Smooth muscle cell of bladder (primary cell): ENCODE data around the gene PHLDB1. TPM values are rescaled to one million over a fixed set of nuclear protein-coding genes. Genes with fewer than 3 reads are reported as not detected.

Source experiments
- total RNA-seq: library from RNA; depleted of rRNA; stranded (reverse); fragments of >200 nt; gene quantifications from 2 replicates; pipeline ENCODE4 v1.2.3, GENCODE V29; 2014

Gene PHLDB1
- total RNA-seq = 48.4 and 108 TPM in 2 replicates

GRCh38 chr11:118607401-118608359, at the start of gene PHLDB1:
PHLDB1 (plus strand) TSS chr11:118607615; CDS start chr11:118613837, 6,222 bp downstream.

GRCh38 chr11:118572061-118572980, 35.1 kb upstream of the PHLDB1 start, which contains the start of gene ARCN1:
ARCN1 (plus strand) TSS chr11:118572409; CDS start chr11:118572548, 139 bp downstream.

GRCh38 chr11:118679483-118679882, 72.1 kb downstream of the PHLDB1 start, which contains the start of gene TREH:
TREH (minus strand) TSS chr11:118679650; CDS start chr11:118679627, 23 bp downstream.

Other genes starting within 250 kb of the PHLDB1 start
- 32.7 and 36.8 TPM in 2 replicates for gene UBE4A, start 248.0 kb upstream of the PHLDB1 start, total RNA-seq
- 107 and 120 TPM in 2 replicates for gene ATP5MG, start 206.0 kb upstream of the PHLDB1 start, total RNA-seq
- gene KMT2A, start 171.1 kb upstream of the PHLDB1 start, total RNA-seq = 12.8 and 14.1 TPM in 2 replicates
- 0.43 and 0.46 TPM in 2 replicates for gene TTC36, start 80.1 kb upstream of the PHLDB1 start, total RNA-seq
- gene TMEM25, start 76.4 kb upstream of the PHLDB1 start, total RNA-seq = 5.0 and 6.7 TPM in 2 replicates
- gene IFT46, start 41.7 kb upstream of the PHLDB1 start, total RNA-seq = 22.8 and 24.5 TPM in 2 replicates
- 140 and 183 TPM in 2 replicates for gene ARCN1, start 35.2 kb upstream of the PHLDB1 start, total RNA-seq
- gene TREH, start 72.0 kb downstream of the PHLDB1 start, total RNA-seq = not detected in 2 replicates
- 74.2 and 104 TPM in 2 replicates for gene DDX6, start 183.5 kb downstream of the PHLDB1 start, total RNA-seq